ENCODE results near the gene CMIP.
"Not testable (repeated sequence)": the region's sequence is repeated elsewhere in the genome, so short reads cannot be mapped to it uniquely, and the experiment has no call there.

DNA sequence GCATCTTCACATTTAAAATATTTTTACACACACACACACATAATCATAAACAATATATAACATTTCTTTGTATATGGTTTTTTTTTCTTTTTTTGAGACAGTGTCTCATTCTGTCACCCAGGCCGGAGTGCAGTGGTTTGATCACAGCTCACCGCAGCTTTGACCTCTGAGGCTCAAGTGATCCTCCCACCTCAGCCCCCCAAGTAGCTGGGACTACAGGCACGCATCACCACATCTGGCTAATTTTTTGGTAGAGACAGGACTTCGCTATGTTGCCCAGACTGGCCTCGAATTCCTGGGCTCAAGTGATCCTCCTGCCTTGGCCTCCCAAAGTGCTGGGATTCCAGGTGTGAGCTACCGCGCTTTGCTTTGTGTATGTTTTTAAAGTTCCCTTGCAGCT lies 78.2 kb downstream of the CMIP start:
- TF ChIP-seq EZH2phosphoT487 (conservative IDR thresholded peaks at IDR 0.05; ENCODE audit: low read length); CTCF (IDR thresholded peaks at IDR 0.05; ENCODE audit: insufficient read depth, low read length, poor library complexity, severe bottlenecking): not testable (repeated sequence)
